ENCODE measurements around the gene ATG5.

The ATG5 gene

DNA sequence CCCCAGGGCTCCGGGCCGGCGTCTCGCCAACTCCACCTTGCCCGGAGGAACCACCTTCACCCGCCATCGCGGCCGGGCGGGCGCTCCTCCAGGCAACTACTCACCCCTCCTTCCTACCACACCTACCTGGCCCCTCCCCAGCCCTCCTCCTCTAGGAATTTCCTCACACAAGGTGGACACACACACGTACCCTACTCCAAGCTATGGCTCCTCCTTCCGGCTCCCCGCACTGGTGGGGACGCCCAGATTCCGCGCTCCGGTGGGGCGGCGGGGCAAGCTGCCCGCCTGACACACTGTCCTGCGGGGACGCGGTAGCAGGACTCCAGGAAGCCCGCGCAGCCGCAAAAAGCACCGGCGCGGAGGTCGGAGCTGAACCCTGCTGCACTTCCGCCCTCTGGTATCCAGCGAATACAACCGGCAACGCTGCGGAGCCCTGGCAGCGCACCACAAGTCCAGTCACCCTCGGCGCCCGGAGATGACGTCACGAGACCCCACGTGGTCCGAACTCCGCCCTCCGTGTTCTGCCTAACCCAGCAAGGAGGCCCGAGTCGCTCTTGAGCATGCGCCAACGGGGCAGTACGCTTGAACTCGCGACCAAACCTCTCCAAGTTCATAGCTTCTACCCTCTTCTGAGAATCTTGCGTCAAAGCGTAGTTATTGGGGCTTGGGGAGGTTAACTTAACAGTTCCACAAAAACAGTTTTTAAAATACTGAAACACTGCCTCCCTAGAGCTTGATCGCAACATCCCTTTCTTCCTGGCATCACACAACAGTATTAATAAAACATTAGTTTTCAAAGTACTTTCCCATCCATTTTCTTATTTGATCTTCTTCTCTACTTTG is at the start of gene ATG5:
Gene ATG5, minus strand, starts transcription at position 425 of the 843 bp plus-strand sequence. CDS start 9,552 bp downstream, outside the sequence.
- Mint-ChIP-seq H3K27ac (peak within 1 kb of the TSS; percentile 98), H3K4me3 (peak within 1 kb of the TSS; percentile 99), H3K36me3 (peaks cover 2% of the 10 kb centered on the region), H3K9me3 (ENCODE audit: low read depth) (no peaks in the 10 kb centered on the region), H3K4me1 (ENCODE audit: low read depth) (peaks cover 48% of the 10 kb centered on the region), H3K27me3 (peaks cover 4% of the 10 kb centered on the region)

DNA sequence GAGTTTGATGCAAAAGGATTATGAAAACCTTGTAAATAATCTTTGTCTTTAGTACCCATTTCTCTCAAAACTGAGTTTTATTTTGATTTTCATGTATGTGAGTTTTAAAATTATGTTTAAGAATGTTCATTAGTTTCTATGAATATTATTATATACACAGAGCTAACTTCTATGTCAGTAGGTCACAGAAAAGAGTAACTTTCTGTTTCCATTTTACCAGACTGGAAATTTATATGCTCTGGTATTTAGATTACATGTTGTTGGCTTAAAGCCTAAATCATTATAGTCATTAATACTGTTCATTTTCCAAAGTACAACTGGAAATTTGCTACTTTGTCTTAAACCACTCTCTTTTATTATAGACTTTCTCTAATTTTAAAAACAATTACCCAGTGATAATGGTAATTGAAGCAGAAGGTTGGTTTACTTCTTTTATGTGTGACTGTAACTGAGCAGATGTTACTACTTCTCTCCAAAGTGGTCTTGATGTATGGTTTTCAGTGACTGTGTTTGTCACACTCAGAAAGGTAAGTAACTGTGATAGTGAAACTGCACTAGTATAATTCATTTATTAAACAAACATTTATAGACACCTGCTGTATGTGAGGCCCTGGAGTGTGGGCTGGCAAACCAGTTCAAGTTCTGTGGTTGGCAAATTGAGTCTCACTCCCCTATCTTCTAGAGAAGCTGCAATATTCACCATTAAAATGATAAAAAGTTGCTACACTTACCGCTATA is 48.1 kb upstream of the ATG5 start:
- Mint-ChIP-seq H3K27ac (no peak overlapping the region), H3K27me3 (peaks cover 7% of the 10 kb centered on the region), H3K4me1 (ENCODE audit: low read depth) (peaks cover 3% of the 10 kb centered on the region), H3K36me3 (no peaks in the 10 kb centered on the region), H3K4me3 (no peak overlapping the region), H3K9me3 (ENCODE audit: low read depth) (no peaks in the 10 kb centered on the region)

DNA sequence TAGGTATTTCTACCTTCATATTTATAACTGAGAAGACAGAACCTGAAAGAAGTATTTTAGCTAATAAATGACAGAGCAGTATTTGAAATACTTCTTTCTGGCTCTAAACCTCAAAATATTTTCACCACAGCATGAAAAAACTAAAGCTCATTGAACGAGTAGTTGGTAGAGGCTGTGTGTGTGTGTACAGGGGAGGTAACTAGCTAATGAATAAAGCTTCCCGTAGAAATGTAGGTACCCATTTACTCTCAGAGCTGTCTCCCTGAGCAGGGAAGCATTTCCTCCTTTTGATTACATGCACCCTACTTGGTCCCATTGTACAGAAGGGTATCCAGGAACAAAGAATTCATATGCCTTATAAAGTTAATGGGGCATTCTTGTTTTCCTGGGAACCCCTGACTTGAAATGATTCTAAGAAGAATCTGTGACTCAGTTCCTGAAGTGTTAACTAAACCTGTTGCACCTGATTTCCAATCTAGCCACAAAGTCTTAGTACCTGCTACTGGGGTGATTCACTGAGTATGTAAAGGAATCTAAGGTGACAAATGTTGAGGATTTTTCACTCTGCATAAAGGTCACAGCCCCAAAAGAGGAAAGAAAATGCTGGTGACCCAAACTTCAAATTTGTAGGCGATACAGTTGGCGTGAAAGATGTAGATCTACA is 47.4 kb upstream of the ATG5 start:
- H3K4me1 Mint-ChIP-seq (ENCODE audit: low read depth): peaks cover 3% of the 10 kb centered on the region
- H3K4me3 Mint-ChIP-seq: no peak overlapping the region
- no peaks in the 10 kb centered on the region for H3K36me3 Mint-ChIP-seq
- peaks cover 8% of the 10 kb centered on the region for H3K27me3 Mint-ChIP-seq
- no peak overlapping the region for H3K27ac Mint-ChIP-seq
- no peaks in the 10 kb centered on the region for H3K9me3 Mint-ChIP-seq (ENCODE audit: low read depth)

DNA sequence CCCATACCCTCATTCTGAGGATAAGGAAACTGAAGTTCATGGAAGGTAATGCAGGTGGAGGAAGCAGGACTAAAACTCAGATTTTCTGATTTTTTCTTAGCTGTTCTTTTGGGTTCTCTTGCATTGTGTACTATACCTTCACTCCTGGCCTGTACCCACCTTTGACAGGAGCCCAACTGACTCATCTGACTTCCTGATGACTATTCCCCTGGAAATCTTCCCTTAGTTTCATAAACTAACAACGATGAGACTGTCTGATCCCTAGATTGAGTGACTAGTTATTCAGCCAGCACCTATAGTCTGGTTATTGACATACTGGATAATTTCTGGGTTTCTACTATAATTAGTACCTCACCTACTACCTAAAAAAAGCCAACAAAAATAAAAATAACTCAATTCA is 45.1 kb upstream of the ATG5 start:
- H3K9me3 Mint-ChIP-seq (ENCODE audit: low read depth): no peaks in the 10 kb centered on the region
- peaks cover 3% of the 10 kb centered on the region for H3K27me3 Mint-ChIP-seq
- no peak overlapping the region for H3K4me3 Mint-ChIP-seq
- H3K36me3 Mint-ChIP-seq: no peaks in the 10 kb centered on the region
- peaks cover 3% of the 10 kb centered on the region for H3K4me1 Mint-ChIP-seq (ENCODE audit: low read depth)
- H3K27ac Mint-ChIP-seq: no peak overlapping the region

DNA sequence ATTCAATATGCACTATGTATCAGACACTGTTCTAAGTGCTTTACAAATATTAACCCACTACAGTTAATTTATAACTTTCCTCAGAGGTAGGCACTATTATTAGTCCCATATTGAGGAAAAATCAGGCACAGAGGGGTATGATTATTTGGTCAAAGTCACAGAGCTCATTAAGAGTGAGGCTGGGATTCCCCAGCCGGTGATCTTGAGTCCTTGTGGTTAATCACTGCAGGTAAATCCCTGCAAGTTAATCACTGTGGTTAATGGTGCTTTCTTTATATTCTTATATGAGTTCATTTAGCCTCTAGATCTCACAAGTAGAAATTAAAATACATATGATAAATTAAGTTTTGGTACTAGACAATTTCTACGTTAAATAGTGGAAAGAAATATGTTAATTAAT is 44.2 kb upstream of the ATG5 start:
- peaks cover 3% of the 10 kb centered on the region for H3K4me1 Mint-ChIP-seq (ENCODE audit: low read depth)
- no peaks in the 10 kb centered on the region for H3K9me3 Mint-ChIP-seq (ENCODE audit: low read depth)
- H3K36me3 Mint-ChIP-seq: no peaks in the 10 kb centered on the region
- H3K27me3 Mint-ChIP-seq: peaks cover 3% of the 10 kb centered on the region
- H3K4me3 Mint-ChIP-seq: no peak overlapping the region
- no peak overlapping the region for H3K27ac Mint-ChIP-seq

DNA sequence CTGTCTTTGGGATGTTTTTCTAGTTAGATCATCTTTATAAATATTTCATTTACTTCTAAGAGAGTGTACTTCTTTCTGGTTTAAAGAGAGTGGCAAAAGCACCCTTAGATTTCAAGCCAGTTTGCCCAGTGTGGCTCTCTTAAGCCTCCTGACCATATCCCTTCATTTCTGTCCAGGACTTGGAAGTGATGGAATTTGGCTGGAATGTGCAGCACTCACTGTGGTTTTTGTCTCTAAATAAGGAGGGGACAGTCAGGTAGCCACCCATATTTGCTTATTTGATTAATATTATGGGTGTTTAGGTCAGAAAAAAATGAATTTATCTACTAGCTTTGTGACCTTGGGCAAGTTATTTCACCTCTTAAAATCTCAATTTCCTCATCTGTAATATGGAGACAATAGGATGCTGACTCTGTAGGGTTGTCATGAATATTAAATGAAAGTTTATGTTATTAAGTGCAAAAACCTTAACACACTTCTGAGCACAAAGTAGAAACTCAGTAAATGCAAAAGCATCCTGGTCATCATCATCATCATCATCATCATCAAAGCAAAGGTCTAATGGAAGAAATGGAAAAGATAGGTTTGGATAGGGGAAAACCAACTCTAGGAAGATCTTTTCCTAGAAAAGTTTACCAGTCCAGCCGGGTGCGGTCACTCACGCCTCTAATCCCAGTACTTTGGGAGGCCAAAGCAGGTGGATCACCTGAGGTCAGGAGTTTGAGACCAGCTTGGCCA is 38.0 kb upstream of the ATG5 start:
- no peaks in the 10 kb centered on the region for H3K9me3 Mint-ChIP-seq (ENCODE audit: low read depth)
- H3K4me1 Mint-ChIP-seq (ENCODE audit: low read depth): peaks cover 10% of the 10 kb centered on the region
- H3K36me3 Mint-ChIP-seq: no peaks in the 10 kb centered on the region
- no peak overlapping the region for H3K27ac Mint-ChIP-seq
- H3K27me3 Mint-ChIP-seq: peaks cover 17% of the 10 kb centered on the region
- H3K4me3 Mint-ChIP-seq: no peak overlapping the region

DNA sequence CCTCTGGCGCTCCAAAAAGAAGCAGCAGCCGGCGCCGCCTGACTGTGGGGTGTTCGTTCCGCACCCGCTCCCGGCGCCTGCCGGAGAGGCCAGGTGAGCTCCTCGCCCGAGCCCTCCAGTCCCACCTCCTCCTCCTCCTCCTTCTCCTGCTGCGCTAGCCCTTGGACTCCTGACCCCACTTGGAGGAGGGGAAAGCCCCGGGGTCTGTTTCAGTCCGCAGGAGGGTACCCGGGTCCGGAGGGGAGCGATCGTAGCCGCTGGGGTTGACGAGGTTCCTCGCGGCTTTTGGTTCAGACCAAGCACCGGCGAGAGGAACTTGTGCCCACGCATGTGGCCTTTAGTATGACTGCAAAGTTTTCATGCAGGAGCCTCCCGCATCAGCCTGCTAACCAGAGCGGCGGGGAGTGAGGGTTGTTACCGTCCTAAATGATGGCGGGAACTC is 35.5 kb upstream of the ATG5 start:
- Mint-ChIP-seq H3K9me3 (ENCODE audit: low read depth) (no peaks in the 10 kb centered on the region), H3K27ac (no peak overlapping the region), H3K27me3 (peaks cover 31% of the 10 kb centered on the region), H3K4me1 (ENCODE audit: low read depth) (peaks cover 10% of the 10 kb centered on the region), H3K36me3 (no peaks in the 10 kb centered on the region), H3K4me3 (peak overlapping the region; percentile 78)

DNA sequence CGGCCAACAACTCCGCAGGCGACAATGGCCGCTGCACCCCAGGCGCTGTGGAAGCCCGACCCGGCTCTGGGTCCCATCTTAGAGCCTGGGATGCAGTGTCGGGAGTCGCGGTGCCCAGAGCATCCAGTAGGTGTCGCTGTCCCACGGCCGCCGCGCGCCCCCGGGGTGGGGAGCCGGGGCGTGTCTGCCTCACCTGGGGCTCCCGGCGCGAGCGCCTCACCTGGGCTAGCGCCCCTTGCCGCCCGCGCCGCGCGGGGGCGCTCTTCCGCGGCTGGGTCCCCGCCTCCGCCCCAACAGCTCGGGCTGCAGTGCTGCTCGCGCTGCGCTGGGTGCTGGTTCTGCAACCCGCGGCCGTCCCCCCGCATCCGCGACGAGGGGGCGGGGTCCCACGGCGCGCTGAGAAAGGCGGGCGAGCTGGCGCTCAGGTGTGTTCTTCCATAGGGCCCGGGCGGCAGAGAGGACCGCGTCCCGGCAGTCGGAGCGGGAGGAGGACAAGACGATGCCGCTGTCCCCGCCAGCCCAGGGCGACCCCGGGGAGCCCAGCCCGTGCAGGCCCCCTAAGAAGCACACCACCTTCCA is 34.9 kb upstream of the ATG5 start, which contains the start of gene CRYBG1:
Gene CRYBG1, plus strand, starts transcription at position 308 of the 579 bp plus-strand sequence. Its CDS starts 192 bp downstream, at position 500.
- peaks cover 10% of the 10 kb centered on the region for H3K4me1 Mint-ChIP-seq (ENCODE audit: low read depth)
- peak within 1 kb of the TSS; percentile 78 for H3K4me3 Mint-ChIP-seq
- H3K27me3 Mint-ChIP-seq: peaks cover 36% of the 10 kb centered on the region
- H3K9me3 Mint-ChIP-seq (ENCODE audit: low read depth): no peaks in the 10 kb centered on the region
- H3K27ac Mint-ChIP-seq: no peak within 1 kb of the TSS
- no peaks in the 10 kb centered on the region for H3K36me3 Mint-ChIP-seq

DNA sequence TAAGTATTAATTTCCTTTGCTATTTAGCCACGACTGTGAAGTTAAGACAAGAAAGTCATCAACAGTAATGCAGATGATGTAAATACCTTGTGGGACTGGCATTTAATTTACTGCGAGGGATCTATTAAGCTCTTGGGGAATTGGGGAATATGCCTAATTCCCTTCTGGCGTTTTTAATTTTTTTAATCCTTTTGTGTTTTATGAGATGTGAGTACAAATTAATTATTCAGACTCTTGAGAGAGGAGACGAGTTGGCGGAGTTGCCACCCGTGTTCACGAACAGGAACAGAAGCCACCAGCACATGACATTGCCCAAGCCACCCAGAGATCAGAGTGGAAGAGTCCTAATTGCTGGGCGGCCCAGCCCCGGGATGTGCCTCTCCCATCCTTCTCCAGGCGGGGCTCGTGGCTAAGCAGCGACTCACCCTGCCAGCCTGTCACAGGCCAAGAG is 34.4 kb upstream of the ATG5 start:
- Mint-ChIP-seq H3K9me3 (ENCODE audit: low read depth) (no peaks in the 10 kb centered on the region), H3K36me3 (no peaks in the 10 kb centered on the region), H3K27me3 (peaks cover 38% of the 10 kb centered on the region), H3K4me3 (peak overlapping the region; percentile 74), H3K4me1 (ENCODE audit: low read depth) (peaks cover 10% of the 10 kb centered on the region), H3K27ac (no peak overlapping the region)

DNA sequence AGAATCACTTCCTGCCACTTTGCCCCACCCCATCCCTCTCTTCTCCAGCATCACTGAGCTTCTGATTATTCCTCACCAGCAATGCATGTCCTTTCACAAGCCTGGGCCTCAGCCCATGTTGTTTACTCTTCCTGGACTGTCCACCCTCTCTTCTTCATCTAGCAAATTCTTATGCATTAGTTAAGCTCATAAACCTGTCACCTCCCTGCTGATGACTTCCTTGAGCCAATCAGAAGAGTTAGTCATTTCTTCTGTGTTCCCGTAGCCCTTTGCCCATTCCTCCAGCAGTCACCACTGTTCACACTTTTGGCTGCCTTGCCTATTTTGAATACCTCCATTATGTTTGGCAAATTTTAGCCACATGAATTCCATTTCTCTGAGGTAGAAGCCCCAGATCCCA is 30.8 kb upstream of the ATG5 start:
- H3K27me3 Mint-ChIP-seq: peaks cover 42% of the 10 kb centered on the region
- H3K36me3 Mint-ChIP-seq: no peaks in the 10 kb centered on the region
- H3K4me1 Mint-ChIP-seq (ENCODE audit: low read depth): peaks cover 8% of the 10 kb centered on the region
- H3K4me3 Mint-ChIP-seq: no peak overlapping the region
- H3K9me3 Mint-ChIP-seq (ENCODE audit: low read depth): peaks cover 5% of the 10 kb centered on the region
- no peak overlapping the region for H3K27ac Mint-ChIP-seq

DNA sequence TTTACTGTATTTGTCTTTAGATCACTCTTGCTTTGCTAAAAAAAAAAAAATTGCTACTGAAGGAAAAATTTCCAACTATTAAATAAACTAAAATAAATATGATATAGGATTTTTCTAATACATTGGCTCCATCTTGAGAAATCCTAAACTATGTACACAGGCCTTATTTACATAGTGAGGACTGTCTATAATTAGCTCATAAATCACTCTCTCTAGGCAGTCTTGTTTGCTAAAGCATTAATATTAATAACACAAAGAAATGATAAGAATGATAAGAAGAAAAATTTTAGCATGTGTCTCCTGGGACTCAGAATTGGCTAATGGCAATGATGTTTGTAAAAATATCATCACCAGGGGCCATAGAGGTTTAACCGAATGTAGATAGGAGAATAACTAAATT is 21.7 kb upstream of the ATG5 start:
- no peak overlapping the region for H3K27ac Mint-ChIP-seq
- peaks cover 11% of the 10 kb centered on the region for H3K27me3 Mint-ChIP-seq
- H3K4me1 Mint-ChIP-seq (ENCODE audit: low read depth): no peaks in the 10 kb centered on the region
- no peaks in the 10 kb centered on the region for H3K9me3 Mint-ChIP-seq (ENCODE audit: low read depth)
- H3K4me3 Mint-ChIP-seq: no peak overlapping the region
- H3K36me3 Mint-ChIP-seq: no peaks in the 10 kb centered on the region

DNA sequence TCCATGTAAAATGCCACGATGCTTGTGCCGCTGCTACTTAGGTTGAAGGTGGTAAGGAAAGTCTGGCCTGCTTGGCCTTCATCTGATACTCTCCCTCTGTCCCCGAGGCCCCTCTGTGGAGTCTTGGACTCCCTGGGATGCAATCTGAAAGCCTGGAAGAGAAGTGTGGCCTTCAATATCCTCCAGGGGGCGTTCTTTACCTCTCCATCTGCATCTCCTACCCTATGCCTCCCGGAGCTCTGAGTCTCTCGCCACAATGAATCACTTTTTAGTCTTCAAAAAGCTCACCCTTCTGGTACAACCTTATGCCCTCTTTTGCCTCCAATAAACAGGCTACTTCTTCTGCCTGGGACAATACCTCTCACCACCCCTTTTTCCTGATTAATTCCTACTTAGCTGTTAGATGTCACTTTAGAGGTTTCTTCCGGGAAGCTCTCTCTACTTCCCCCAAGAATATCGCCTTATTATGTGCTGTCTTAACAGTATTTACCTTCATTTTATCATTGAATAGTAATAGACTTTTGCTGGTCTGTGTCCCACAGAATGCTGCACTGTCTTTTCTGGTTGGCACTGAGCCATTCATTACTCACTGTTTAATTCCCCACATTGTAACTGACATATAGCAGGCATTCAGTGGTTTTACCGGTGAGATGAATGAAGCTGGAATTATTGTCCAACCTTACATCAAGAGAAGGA is 13.9 kb upstream of the ATG5 start:
- Mint-ChIP-seq H3K36me3 (peaks cover 2% of the 10 kb centered on the region), H3K9me3 (ENCODE audit: low read depth) (no peaks in the 10 kb centered on the region), H3K27me3 (peaks cover 20% of the 10 kb centered on the region), H3K27ac (no peak overlapping the region), H3K4me1 (ENCODE audit: low read depth) (peaks cover 4% of the 10 kb centered on the region), H3K4me3 (peak overlapping the region; percentile 28)

DNA sequence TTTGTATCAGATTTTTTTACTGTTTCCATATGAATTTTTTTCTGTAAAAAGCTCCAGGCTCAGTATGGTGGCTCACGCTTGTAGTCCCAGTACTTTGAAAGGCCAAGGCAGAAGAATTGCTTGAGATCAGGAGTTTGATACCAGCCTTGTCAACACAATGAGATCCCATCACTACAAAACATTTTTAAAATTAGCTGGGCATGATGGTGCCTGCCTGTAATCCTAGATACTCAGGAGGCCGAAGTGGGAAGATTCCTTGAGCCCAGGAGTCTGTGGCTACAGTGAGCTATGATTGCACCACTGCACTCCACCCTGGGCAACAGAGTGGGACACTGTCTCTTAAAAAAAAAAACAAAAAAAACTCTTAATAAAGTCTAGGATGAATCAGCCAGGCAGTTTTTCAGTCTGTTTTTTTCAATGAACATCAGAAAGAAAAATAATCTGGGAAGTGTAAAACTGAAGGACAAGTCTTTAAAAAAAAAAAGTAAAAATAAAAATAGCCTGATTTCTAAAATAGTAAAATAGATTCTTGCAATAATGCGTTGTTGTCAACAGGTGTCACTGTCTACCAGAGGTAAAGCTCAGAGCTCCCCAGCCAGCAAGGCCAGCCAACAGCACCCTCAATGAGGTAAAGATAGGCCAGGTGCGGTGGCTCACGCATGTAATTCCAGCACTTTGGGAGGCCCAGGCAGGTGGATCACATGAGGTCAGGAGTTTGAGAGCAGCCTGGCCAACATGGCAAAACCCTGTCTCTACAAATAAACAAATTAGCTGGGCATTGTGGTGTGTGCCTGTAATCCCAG is 9.3 kb upstream of the ATG5 start:
- Mint-ChIP-seq H3K9me3 (ENCODE audit: low read depth) (no peaks in the 10 kb centered on the region), H3K27ac (no peak overlapping the region), H3K4me1 (ENCODE audit: low read depth) (peaks cover 4% of the 10 kb centered on the region), H3K27me3 (peaks cover 24% of the 10 kb centered on the region), H3K4me3 (no peak overlapping the region), H3K36me3 (peaks cover 2% of the 10 kb centered on the region)

Measured in activated naive CD8-positive, alpha-beta T cell (primary cell).